Spinal cord (tissue), 10 donors: ENCODE measurements around the gene LINGO3. TPM values are rescaled to one million over a fixed set of nuclear protein-coding genes. Genes with fewer than 3 reads are reported as not detected.
A peak's percentile ranks its signal among the peaks of the same experiment; 100 is the strongest.
"Not testable (repeated sequence)": the region's sequence is repeated elsewhere in the genome, so short reads cannot be mapped to it uniquely, and the experiment has no call there.

Source experiments
- DNase-seq, 6 donors: peaks; one replicate each; pipeline versions ENCODE4 v3.0.0 to v3.0.0-alpha.2; 2013 to 2015; ENCODE audit warnings: low spot score in 6 of 6, low read depth in 4 of 6
- H3K27ac ChIP-seq: one replicate; pipeline ENCODE4 v1.5.1; 2013; ENCODE audit warnings: low read depth, low read length, control low read depth
- H3K27me3 ChIP-seq: one replicate; pipeline ENCODE4 v1.6.1; 2013; ENCODE audit warnings: low read length; ENCODE audit not compliant: control insufficient read depth, insufficient read depth
- H3K36me3 ChIP-seq: one replicate; pipeline ENCODE4 v1.6.1; 2013; ENCODE audit warnings: low read length; ENCODE audit not compliant: control insufficient read depth, insufficient read depth
- H3K4me1 ChIP-seq: one replicate; pipeline ENCODE4 v1.6.1; 2013; ENCODE audit warnings: low read length; ENCODE audit not compliant: control insufficient read depth, insufficient read depth
- H3K4me3 ChIP-seq: one replicate; pipeline ENCODE4 v1.5.1; 2013; ENCODE audit warnings: low read depth, low read length, control low read depth
- H3K9me3 ChIP-seq: one replicate; pipeline ENCODE4 v1.6.1; 2013; ENCODE audit warnings: low read length; ENCODE audit not compliant: control insufficient read depth, insufficient read depth
- WGBS: methylation state at CpG from one replicate; pipeline ENCODE4 v1.1.5; 2013; ENCODE audit warnings: missing lambda C conversion rate; ENCODE audit not compliant: insufficient coverage; 5-methylcytosine and 5-hydroxymethylcytosine counted together
- polyA plus RNA-seq, 2 donors: library from polyadenylated mRNA; unstranded; fragments of 120-200 nt; gene quantifications; one replicate each; pipeline ENCODE4 v1.2.1, GENCODE V29; 2013; ENCODE audit not compliant: insufficient read length in 2 of 2
- total RNA-seq, 2 donors: library from RNA; depleted of rRNA in 1 of 2; stranded (reverse); fragments of 120-200 nt in 1 of 2; fragments of >200 nt in 1 of 2; gene quantifications; one replicate each; pipeline versions ENCODE4 v1.2.3 to v1.2.4, GENCODE V29; 2013 to 2014
- donor health status: healthy.

LINGO3 gene
- total and polyA plus RNA-seq, 4 donors, result 0.94 to 7.4 (median 4.6) TPM

DNA sequence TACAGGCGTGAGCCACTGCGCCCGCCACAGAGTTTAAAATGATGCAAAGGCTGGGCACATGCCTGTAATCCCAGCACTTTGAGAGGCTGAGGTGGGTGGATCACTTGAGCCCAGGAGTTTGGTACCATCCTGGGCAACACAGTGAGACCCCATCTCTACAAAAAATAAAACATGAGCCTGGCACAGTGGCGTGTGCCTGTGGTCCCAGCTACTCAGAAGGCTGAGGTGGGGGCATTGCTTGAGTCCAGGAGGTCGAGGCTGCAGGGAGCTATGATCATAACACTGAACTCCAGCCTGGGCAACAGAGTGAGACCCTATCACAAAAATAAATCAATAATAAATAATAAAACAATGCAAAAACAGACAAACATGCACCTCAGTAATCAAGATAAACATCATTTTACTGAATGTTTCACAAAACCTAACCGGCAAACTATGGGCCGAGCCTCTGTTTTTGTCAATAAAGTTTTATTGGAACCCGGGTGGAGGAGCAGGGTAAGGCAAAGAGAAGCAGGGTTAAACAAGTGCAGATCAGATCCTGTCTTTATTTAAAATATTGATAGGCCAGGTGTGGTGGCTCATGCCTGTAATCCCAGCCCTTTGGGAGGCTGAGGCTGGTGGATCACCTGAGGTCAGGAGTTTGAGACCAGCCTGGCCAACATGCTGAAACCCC lies 24.0 kb downstream of the LINGO3 start:
- 93% methylated on average over 4 of the region's 8 CpGs for WGBS
- peaks cover 36% of the 10 kb centered on the region for H3K27me3 ChIP-seq
- no peak overlapping the region for H3K27ac ChIP-seq
- H3K4me3 ChIP-seq, result no peak overlapping the region
- H3K4me1 ChIP-seq, result peaks cover 13% of the 10 kb centered on the region
- peaks cover 4% of the 10 kb centered on the region for H3K36me3 ChIP-seq
- no peaks in the 10 kb centered on the region for H3K9me3 ChIP-seq
- DNase-seq, result no peak

DNA sequence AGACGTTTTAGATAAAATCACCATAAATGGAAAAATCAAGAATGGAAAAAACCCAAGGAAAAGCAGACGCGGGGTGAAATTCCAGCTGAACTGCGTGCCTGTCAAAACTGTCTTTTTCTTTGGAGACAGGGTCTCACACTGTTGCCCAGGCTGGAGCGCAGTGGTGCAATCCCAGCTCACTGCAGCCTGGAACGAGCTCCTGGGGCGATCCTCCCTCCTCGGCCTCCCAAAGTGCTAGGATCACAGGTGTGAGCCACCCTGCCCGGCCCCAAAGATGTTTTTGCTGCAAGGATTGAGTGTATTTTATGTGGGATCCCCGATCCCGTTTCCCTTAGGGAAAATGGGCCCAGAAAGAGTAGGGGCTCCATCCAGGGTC lies 25.1 kb downstream of the LINGO3 start:
- no peak for DNase-seq
- peaks cover 25% of the 10 kb centered on the region for H3K27me3 ChIP-seq
- peaks cover 12% of the 10 kb centered on the region for H3K36me3 ChIP-seq
- H3K27ac ChIP-seq, result no peak overlapping the region
- no peak overlapping the region for H3K4me3 ChIP-seq
- peaks cover 12% of the 10 kb centered on the region for H3K4me1 ChIP-seq
- 66% methylated on average over 11 of the region's 11 CpGs for WGBS
- H3K9me3 ChIP-seq, result no peaks in the 10 kb centered on the region

DNA sequence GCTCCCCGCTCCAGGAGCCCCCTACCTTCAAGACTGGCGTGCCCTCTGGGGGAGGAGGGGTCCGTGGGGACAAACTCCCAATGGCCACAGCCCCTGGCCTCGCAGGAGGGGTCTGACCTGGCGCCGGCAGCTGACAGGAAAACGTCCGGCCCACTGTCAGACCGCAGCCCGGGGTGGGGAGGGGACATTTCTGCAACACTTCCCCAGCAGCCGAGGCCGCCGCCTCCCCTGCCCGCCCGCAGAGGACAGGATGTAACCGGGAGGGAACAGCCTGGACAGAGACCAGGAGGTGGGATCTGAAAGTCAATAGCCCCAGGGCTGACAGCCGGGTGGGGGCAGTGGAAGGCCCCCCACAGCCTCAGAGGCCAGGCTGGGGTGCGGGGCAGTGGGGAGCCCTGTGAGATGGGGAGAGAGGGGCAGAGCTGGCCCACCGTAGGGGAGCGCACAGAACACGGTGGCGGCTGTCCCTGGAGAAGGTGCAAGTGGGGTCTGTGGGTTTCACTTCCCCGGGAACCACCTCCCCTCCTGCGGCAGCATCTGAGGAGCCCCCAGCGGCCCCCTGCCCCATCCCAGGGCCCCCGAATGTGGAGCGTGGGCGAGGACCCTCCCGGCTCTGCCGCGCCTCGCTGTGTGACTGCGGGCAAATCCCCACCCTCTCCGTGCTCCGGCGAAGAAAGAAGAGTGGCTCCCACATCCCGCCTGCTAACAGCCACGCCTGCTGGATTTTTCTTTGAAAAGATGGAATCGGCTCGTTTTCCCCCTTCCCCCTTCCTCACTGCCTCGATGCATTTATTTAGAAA lies 25.7 kb downstream of the LINGO3 start, which contains the start of gene PEAK3:
Gene PEAK3, minus strand, starts transcription at position 114 of the 800 bp plus-strand sequence. CDS start 1,244 bp downstream, outside the sequence.
- 8% methylated on average over 35 of the region's 41 CpGs for WGBS
- Histone ChIP-seq H3K4me1 (peaks cover 12% of the 10 kb centered on the region), H3K27ac (no peak within 1 kb of the TSS), H3K27me3 (peaks cover 23% of the 10 kb centered on the region), H3K36me3 (peaks cover 14% of the 10 kb centered on the region), H3K9me3 (no peaks in the 10 kb centered on the region), H3K4me3 (peak within 1 kb of the TSS; percentile 19)
- DNase-seq, result peak in 1 of 6 donors; percentile 33

DNA sequence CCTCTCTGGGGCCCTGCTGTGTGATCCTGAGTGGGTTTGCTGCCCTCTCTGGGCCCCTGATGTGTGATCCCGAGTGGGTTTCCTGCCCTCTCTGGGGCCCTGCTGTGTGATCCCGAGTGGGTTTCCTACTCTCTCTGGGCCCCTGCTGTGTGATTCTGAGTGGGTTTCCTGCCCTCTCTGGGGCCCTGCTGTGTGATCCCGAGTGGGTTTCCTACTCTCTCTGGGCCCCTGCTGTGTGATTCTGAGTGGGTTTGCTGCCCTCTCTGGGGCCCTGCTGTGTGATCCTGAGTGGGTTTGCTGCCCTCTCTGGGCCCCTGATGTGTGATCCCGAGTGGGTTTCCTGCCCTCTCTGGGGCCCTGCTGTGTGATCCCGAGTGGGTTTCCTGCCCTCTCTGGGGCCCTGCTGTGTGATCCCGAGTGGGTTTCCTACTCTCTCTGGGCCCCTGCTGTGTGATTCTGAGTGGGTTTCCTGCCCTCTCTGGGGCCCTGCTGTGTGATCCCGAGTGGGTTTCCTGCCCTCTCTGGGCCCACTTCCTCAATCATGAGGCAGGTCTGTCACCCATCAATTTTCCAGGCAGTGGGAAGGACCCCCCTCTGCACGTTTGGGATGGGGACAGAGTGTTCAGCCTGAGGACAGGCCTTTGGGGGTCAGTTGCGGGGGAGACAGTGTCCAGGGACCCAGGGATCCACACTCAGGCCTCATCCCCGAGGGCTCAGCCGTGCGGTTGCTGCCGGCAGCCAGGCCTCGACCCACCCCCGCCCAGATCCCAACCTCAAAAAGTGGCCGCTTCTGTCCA lies 26.5 kb downstream of the LINGO3 start:
- Histone ChIP-seq H3K36me3 (peaks cover 19% of the 10 kb centered on the region), H3K27me3 (peaks cover 23% of the 10 kb centered on the region), H3K4me1 (peaks cover 13% of the 10 kb centered on the region)
- H3K27ac ChIP-seq, DNase-seq, H3K9me3 ChIP-seq, H3K4me3 ChIP-seq: not testable (repeated sequence)
- WGBS, result 12% methylated on average over 5 of the region's 16 CpGs

DNA sequence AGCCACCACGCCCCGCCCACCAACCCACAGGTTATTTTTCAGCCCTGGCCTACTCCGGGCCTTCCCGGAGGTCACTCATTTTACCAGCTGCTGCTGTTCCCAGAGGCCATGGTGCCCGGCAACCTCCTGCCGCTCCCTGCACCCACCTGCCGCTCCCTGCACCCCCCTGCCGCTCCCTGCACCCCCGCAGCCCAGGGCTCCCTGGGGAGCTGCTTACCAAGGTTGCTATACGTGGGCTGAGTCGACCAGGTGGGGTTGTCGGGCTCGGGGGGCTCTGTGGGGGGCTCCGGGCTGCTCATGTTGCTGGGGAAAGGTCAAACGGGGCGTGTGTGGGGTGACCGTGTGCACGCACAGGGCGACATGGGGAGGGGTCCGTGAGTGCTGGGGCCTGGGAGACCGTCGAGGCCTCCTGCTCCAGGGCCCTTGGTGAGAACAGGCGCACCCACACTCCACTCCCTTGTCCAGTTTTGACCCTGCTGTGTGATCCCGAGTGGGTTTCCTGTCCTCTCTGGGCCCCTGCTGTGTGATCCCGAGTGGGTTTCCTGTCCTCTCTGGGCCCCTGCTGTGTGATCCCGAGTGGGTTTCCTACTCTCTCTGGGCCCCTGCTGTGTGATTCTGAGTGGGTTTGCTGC lies 27.2 kb downstream of the LINGO3 start:
- Histone ChIP-seq H3K4me1 (peaks cover 18% of the 10 kb centered on the region), H3K4me3 (no peak overlapping the region), H3K27me3 (peaks cover 23% of the 10 kb centered on the region), H3K9me3 (no peaks in the 10 kb centered on the region), H3K36me3 (peaks cover 25% of the 10 kb centered on the region), H3K27ac (no peak overlapping the region)
- no peak for DNase-seq
- 69% methylated on average over 21 of the region's 26 CpGs for WGBS

DNA sequence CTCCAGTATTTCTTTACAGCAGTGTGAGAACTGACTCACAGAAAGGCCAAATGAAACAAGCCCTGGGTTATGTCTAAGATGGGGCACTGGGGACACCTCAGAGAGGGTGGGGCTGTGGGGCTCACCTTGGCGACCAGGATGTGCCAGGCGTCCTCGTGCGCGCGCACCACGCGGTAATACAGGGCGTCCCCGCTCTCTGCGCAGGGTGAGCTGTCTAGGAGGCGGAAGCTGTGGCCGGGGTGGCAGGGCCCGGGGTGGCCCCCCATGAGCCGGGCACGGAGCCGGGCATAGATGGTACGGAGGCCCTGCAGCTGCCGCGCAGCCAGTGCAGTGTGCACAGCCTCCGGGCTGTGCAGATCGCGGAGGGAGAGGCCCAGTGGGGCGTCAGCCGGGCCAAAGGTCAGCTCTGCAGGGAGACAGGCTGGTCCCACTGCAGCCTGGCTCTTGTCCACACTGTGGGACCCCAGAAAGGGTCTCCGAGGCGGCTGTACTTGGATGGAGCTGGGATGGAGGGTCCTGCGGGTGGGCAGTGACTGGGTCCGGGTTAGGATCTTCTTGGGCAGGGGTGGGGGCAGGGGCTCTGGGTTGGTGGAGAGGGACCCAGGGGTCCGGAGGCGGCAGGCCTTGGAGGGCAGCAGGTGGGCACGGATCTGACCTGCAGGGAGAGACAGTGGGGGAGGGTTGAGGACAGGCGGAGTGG lies 29.3 kb downstream of the LINGO3 start:
- H3K9me3 ChIP-seq, result no peaks in the 10 kb centered on the region
- no peak overlapping the region for H3K27ac ChIP-seq
- DNase-seq, result no peak
- peaks cover 45% of the 10 kb centered on the region for H3K36me3 ChIP-seq
- H3K4me1 ChIP-seq, result peaks cover 37% of the 10 kb centered on the region
- 86% methylated on average over 33 of the region's 33 CpGs for WGBS
- peaks cover 23% of the 10 kb centered on the region for H3K27me3 ChIP-seq
- H3K4me3 ChIP-seq, result no peak overlapping the region

DNA sequence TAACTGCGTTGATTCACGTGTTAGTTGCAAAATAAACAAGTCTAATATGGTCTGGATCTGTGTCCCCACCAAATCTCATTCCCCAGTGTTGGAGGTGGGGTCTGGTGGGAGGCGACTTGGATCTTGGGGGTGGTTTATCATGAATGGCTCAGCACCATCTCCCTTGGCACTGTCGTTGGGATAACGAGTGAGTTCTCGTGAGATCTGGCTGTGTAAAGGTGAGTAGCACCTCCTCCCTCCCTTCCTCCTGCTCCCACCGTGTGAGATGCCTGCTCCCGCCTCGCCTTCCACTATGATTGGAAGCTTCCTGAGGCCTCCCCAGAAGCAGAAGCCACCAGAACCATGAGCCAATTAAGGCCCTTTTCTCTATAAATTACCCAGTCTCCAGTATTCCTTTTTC lies 30.8 kb downstream of the LINGO3 start:
- Histone ChIP-seq H3K27ac (no peak overlapping the region), H3K4me1 (peaks cover 46% of the 10 kb centered on the region), H3K9me3 (no peaks in the 10 kb centered on the region), H3K4me3 (no peak overlapping the region), H3K36me3 (peaks cover 59% of the 10 kb centered on the region), H3K27me3 (peaks cover 11% of the 10 kb centered on the region)
- 86% methylated on average over 2 of the region's 9 CpGs for WGBS
- DNase-seq, result no peak

DNA sequence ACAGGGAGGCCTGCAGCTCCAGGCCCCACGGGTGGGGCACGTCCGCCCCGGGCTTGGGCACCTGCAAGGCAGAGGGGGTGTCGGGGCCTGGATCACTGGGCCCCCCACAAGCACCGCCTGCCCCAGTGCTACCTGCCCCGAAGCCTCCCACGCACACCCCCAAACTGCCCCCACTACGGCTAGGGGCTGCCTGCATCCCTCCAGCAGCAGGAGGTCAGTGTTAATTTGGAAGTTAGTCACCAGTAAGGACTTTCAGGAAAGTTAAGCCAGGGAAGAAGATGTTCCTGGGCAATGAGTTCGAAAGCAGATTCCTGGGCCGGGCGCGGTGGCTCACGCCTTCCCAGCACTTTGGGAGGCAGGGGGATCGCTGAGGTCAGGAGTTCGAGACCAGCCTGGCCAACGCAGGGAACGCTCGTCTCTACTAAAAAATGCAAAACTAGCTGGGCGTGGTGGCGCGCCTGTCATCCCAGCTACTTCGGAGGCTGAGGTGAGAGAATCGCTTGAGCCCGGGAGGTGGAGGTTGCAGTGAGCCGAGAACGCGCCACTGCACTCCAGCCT lies 31.4 kb downstream of the LINGO3 start:
- Histone ChIP-seq H3K27ac (no peak overlapping the region), H3K4me3 (no peak overlapping the region)

More for the DNA sequence above, 31.4 kb downstream of the LINGO3 start:
- Histone ChIP-seq H3K9me3 (no peaks in the 10 kb centered on the region), H3K4me1 (peaks cover 46% of the 10 kb centered on the region), H3K27me3 (peaks cover 5% of the 10 kb centered on the region), H3K36me3 (peaks cover 66% of the 10 kb centered on the region)
- 93% methylated on average over 14 of the region's 28 CpGs for WGBS
- DNase-seq, result no peak
